GM10266 (cell line): ENCODE measurements around the gene ATOSB.

Experiments used
- DNase-seq: peaks from one replicate; pipeline ENCODE4 v3.0.0; 2012; ENCODE audit errors: extremely low spot score
- CTCF ChIP-seq: IDR thresholded peaks from 2 replicates; pipeline ENCODE4 v1.5.1; 2012; ENCODE audit warnings: mild to moderate bottlenecking, low read depth; ENCODE audit not compliant: control insufficient read depth, insufficient read depth; ENCODE audit errors: missing control alignments

Gene ATOSB

GRCh38 chr9:35106343-35106730 is 9.3 kb downstream of the ATOSB start:
- no peak for TF ChIP-seq CTCF
- peak; percentile 5 for DNase-seq

GRCh38 chr9:35105571-35106342 is 9.9 kb downstream of the ATOSB start:
- no peak for TF ChIP-seq CTCF
- DNase-seq: peak; percentile 3

GRCh38 chr9:35105126-35105525 is 10.5 kb downstream of the ATOSB start:
- no peak for DNase-seq
- no peak for TF ChIP-seq CTCF

- no peak for TF ChIP-seq CTCF
- peak; percentile 1 for DNase-seq
These were observed 11.1 kb downstream of the ATOSB start for GRCh38 chr9:35104586-35104985.

GRCh38 chr9:35103660-35104191 is 11.9 kb downstream of the ATOSB start:
- no peak for DNase-seq
- TF ChIP-seq CTCF: no peak

GRCh38 chr9:35102769-35103659 is 12.6 kb downstream of the ATOSB start, which contains the start of gene STOML2:
TSS of gene STOML2 (minus strand) at chr9:35103131. CDS start at chr9:35103094, 37 bp downstream.
- TF ChIP-seq CTCF: no peak
- peak; percentile 95 for DNase-seq
